ENCODE results near the gene TMEM255B.

- TF ChIP-seq CTCF (IDR thresholded peaks at IDR 0.05) (no peak), POLR2A (IDR thresholded peaks at IDR 0.05) (no peak)
Observed at GRCh38 chr13:113792886-113793717, 34.1 kb downstream of the TMEM255B start.
